Tibial nerve (tissue), 3 donors: ENCODE measurements around the gene THSD4.

ENCODE experiments used
- CTCF ChIP-seq, 5 experiments: fragments of 200-600 bp in 3 of 5; fragments of 450-650 bp in 2 of 5; sonication (generic) in 3 of 5; IDR thresholded peaks; one replicate each; pipeline ENCODE4 v1.5.1; 2016 to 2019; ENCODE audit warnings: antibody characterized with exemption in 5 of 5, mild to moderate bottlenecking in 3 of 5, moderate library complexity in 2 of 5
- POLR2A ChIP-seq, 2 donors: fragments of 450-650 bp; IDR thresholded peaks; one replicate each; pipeline ENCODE4 v1.6.1; 2017; ENCODE audit warnings: antibody characterized with exemption in 2 of 2, mild to moderate bottlenecking in 2 of 2, moderate library complexity in 2 of 2

- TF ChIP-seq CTCF (IDR thresholded peaks at IDR 0.05) = no peak
- no peak for TF ChIP-seq POLR2A (IDR thresholded peaks at IDR 0.05)
Measured at GRCh38 chr15:71338265-71338664, 223.0 kb downstream of the THSD4 start.
